ENCODE results near the gene FKBP5. TPM values are rescaled to one million over a fixed set of nuclear protein-coding genes. Genes with fewer than 3 reads are reported as not detected.
"Not testable (repeated sequence)": the region's sequence is repeated elsewhere in the genome, so short reads cannot be mapped to it uniquely, and the experiment has no call there.

The FKBP5 gene
- polyA plus RNA-seq, 1 experiment: 7.6 TPM

GRCh38 chr6:35600659-35601125 is 88.0 kb downstream of the FKBP5 start:
- no peak for DNase-seq (ENCODE audit: low read depth, low spot score)
- Histone ChIP-seq H3K27ac (ENCODE audit: low read depth, low read length) (no peak overlapping the region), H3K4me3 (ENCODE audit: low read depth, low read length) (no peak overlapping the region), H3K27me3 (ENCODE audit: control insufficient read depth, insufficient read depth, low read length) (no peaks in the 10 kb centered on the region), H3K9me3 (ENCODE audit: control insufficient read depth, insufficient read depth, low read length) (no peaks in the 10 kb centered on the region)
- no peak for TF ChIP-seq CTCF (IDR thresholded peaks at IDR 0.05; ENCODE audit: low read depth, low read length)
- ChIA-PET POLR2A (interaction anchor here (0.8 to 1.1 kb wide), 2 partner anchors 20 to 127 kb away, joined by 3 read pairs; no protein-coding TSS in a partner anchor), CTCF (interaction anchor here (0.6 to 2.5 kb wide), 5 partner anchors 10 to 135 kb away, joined by 3 to 13 read pairs (median 5); no protein-coding TSS in a partner anchor)

GRCh38 chr6:35599761-35600658 is 88.7 kb downstream of the FKBP5 start:
- Histone ChIP-seq H3K27ac (ENCODE audit: low read depth, low read length) (no peak overlapping the region), H3K4me3 (ENCODE audit: low read depth, low read length) (no peak overlapping the region), H3K27me3 (ENCODE audit: control insufficient read depth, insufficient read depth, low read length) (no peaks in the 10 kb centered on the region), H3K9me3 (ENCODE audit: control insufficient read depth, insufficient read depth, low read length) (no peaks in the 10 kb centered on the region)
- TF ChIP-seq CTCF (IDR thresholded peaks at IDR 0.05; ENCODE audit: low read depth, low read length): no peak
- no peak for DNase-seq (ENCODE audit: low read depth, low spot score)
- POLR2A ChIA-PET: interaction anchor here (0.8 kb wide), 1 partner anchor 21 kb away, joined by 3 read pairs; no protein-coding TSS in a partner anchor
- CTCF ChIA-PET: interaction anchor here (0.6 to 2.5 kb wide), 4 partner anchors 9 to 132 kb away, joined by 3 to 13 read pairs (median 4); no protein-coding TSS in a partner anchor

GRCh38 chr6:35598621-35599020 is 90.1 kb downstream of the FKBP5 start:
- H3K4me3 ChIP-seq (ENCODE audit: low read depth, low read length); H3K27me3 ChIP-seq (ENCODE audit: control insufficient read depth, insufficient read depth, low read length); POLR2A ChIA-PET; H3K27ac ChIP-seq (ENCODE audit: low read depth, low read length); DNase-seq (ENCODE audit: low read depth, low spot score); H3K9me3 ChIP-seq (ENCODE audit: control insufficient read depth, insufficient read depth, low read length): not testable (repeated sequence)
- CTCF ChIA-PET: interaction anchor here (1.5 kb wide), 1 partner anchor 14 kb away, joined by 6 read pairs; no protein-coding TSS in a partner anchor

- POLR2A ChIA-PET: no interaction called here
- H3K9me3 ChIP-seq (ENCODE audit: control insufficient read depth, insufficient read depth, low read length): no peaks in the 10 kb centered on the region
- H3K27me3 ChIP-seq (ENCODE audit: control insufficient read depth, insufficient read depth, low read length): no peaks in the 10 kb centered on the region
- no peak for TF ChIP-seq CTCF (IDR thresholded peaks at IDR 0.05; ENCODE audit: low read depth, low read length)
- H3K4me3 ChIP-seq (ENCODE audit: low read depth, low read length): no peak overlapping the region
- peak; percentile 46 for DNase-seq (ENCODE audit: low read depth, low spot score)
- no peak overlapping the region for H3K27ac ChIP-seq (ENCODE audit: low read depth, low read length)
- CTCF ChIA-PET: interaction anchor here (0.6 to 1.2 kb wide), 2 partner anchors 28 to 155 kb away, joined by 3 to 4 read pairs; no protein-coding TSS in a partner anchor
Measured at GRCh38 chr6:35596448-35597442, 92.0 kb downstream of the FKBP5 start.
